ENCODE data around the gene KRT36.

- no peak for TF ChIP-seq ZNF274 (IDR thresholded peaks at IDR 0.05; ENCODE audit: low read depth, low read length)
- TF ChIP-seq YY1 (IDR thresholded peaks at IDR 0.05; ENCODE audit: insufficient read depth, insufficient read length), result no peak
- no peak for TF ChIP-seq SUZ12 (IDR thresholded peaks at IDR 0.05; ENCODE audit: extremely low read depth, insufficient read depth, insufficient read length)
Measured at GRCh38 chr17:41513168-41513547, 23.4 kb upstream of the KRT36 start.

Measured in NT2/D1 (cell line).